ENCODE results near the gene IL18R1. TPM values are rescaled to one million over a fixed set of nuclear protein-coding genes. Genes with fewer than 3 reads are reported as not detected.
A peak's percentile ranks its signal among the peaks of the same experiment; 100 is the strongest.

IL18R1 gene
- total and polyA plus RNA-seq, 4 donors: 7.5 to 63.5 (median 25.7) TPM

- no peaks in the 10 kb centered on the region for H3K4me1 ChIP-seq (ENCODE audit: control insufficient read depth in 5 of 5, insufficient read depth in 5 of 5, low read length in 5 of 5)
- no peak overlapping the region for H3K27ac ChIP-seq (ENCODE audit: low read depth in 1 of 2, low read length in 1 of 2)
- H3K9me3 ChIP-seq (ENCODE audit: control insufficient read depth in 4 of 4, insufficient read depth in 3 of 4, low read length in 3 of 4): no peaks in the 10 kb centered on the region
- H3K4me3 ChIP-seq: no peak overlapping the region
- H3K36me3 ChIP-seq (ENCODE audit: control insufficient read depth in 4 of 4, insufficient read depth in 4 of 4, low read length in 4 of 4): no peaks in the 10 kb centered on the region
- no peak for TF ChIP-seq CTCF (IDR thresholded peaks at IDR 0.05; ENCODE audit: control extremely low read depth, extremely low read depth)
- no peak overlapping the region for H3K9ac ChIP-seq (ENCODE audit: insufficient read depth in 1 of 2, low read length in 2 of 2)
- ATAC-seq (ENCODE audit: insufficient read depth, low FRiP score) (no peak), DNase-seq (no peak)
- WGBS, 2 donors: 65 to 78% methylated on average over 2 of the region's 2 CpGs
- no peaks in the 10 kb centered on the region for H3K27me3 ChIP-seq (ENCODE audit: control insufficient read depth in 3 of 3, insufficient read depth in 3 of 3, low read length in 2 of 3)
Observed at GRCh38 chr2:102428573-102428972, 73.0 kb downstream of the IL18R1 start.

- no peak for TF ChIP-seq CTCF (IDR thresholded peaks at IDR 0.05; ENCODE audit: control extremely low read depth, extremely low read depth)
- DNase-seq: no peak
- Histone ChIP-seq H3K9ac (ENCODE audit: insufficient read depth in 1 of 2, low read length in 2 of 2) (no peak overlapping the region), H3K4me3 (peak overlapping the region; percentile 13), H3K4me1 (ENCODE audit: control insufficient read depth in 5 of 5, insufficient read depth in 5 of 5, low read length in 5 of 5) (peaks cover 0 to 2% (median 0%) of the 10 kb centered on the region in 5 donors), H3K27ac (ENCODE audit: low read depth in 1 of 2, low read length in 1 of 2) (no peak overlapping the region), H3K27me3 (ENCODE audit: control insufficient read depth in 3 of 3, insufficient read depth in 3 of 3, low read length in 2 of 3) (no peaks in the 10 kb centered on the region), H3K36me3 (ENCODE audit: control insufficient read depth in 4 of 4, insufficient read depth in 4 of 4, low read length in 4 of 4) (no peaks in the 10 kb centered on the region), H3K9me3 (ENCODE audit: control insufficient read depth in 4 of 4, insufficient read depth in 3 of 4, low read length in 3 of 4) (no peaks in the 10 kb centered on the region)
- WGBS, 2 donors: 94 to 97% methylated on average over 2 of the region's 2 CpGs
- ATAC-seq (ENCODE audit: insufficient read depth, low FRiP score): no peak
Observed at GRCh38 chr2:102432386-102432785, 76.8 kb downstream of the IL18R1 start.

GRCh38 chr2:102433973-102434654, 78.5 kb downstream of the IL18R1 start:
- no peaks in the 10 kb centered on the region for H3K36me3 ChIP-seq (ENCODE audit: control insufficient read depth in 4 of 4, insufficient read depth in 4 of 4, low read length in 4 of 4)
- no peak overlapping the region for H3K4me3 ChIP-seq
- no peak overlapping the region for H3K27ac ChIP-seq (ENCODE audit: low read depth in 1 of 2, low read length in 1 of 2)
- TF ChIP-seq CTCF (IDR thresholded peaks at IDR 0.05; ENCODE audit: control extremely low read depth, extremely low read depth): no peak
- no peak for DNase-seq
- no peak for ATAC-seq (ENCODE audit: insufficient read depth, low FRiP score)
- H3K4me1 ChIP-seq (ENCODE audit: control insufficient read depth in 5 of 5, insufficient read depth in 5 of 5, low read length in 5 of 5): peaks cover 0 to 2% (median 0%) of the 10 kb centered on the region in 5 donors
- 93 to 97% methylated on average over 4 of the region's 4 CpGs for WGBS, 2 donors
- H3K27me3 ChIP-seq (ENCODE audit: control insufficient read depth in 3 of 3, insufficient read depth in 3 of 3, low read length in 2 of 3): no peaks in the 10 kb centered on the region
- no peak overlapping the region for H3K9ac ChIP-seq (ENCODE audit: insufficient read depth in 1 of 2, low read length in 2 of 2)
- H3K9me3 ChIP-seq (ENCODE audit: control insufficient read depth in 4 of 4, insufficient read depth in 3 of 4, low read length in 3 of 4): no peaks in the 10 kb centered on the region

Data from lung (tissue), 12 donors.